Activated naive CD8-positive, alpha-beta T cell treated with anti-CD3 and anti-CD28 coated beads, Interleukin-2, amount 50 U/mL, for 24 hours (primary cell): ENCODE data around the gene DIDO1.
"Not testable (repeated sequence)": the region's sequence is repeated elsewhere in the genome, so short reads cannot be mapped to it uniquely, and the experiment has no call there.

Experiments used
- ATAC-seq: fragments of 150-1000 bp; cut with Tn5 transposase; one replicate; pipeline ENCODE4 v1.10.0; 2021
- DNase-seq: peaks from one replicate; pipeline ENCODE4 v3.0.0; 2021
- H3K27ac Mint-ChIP-seq: one replicate; pipeline ENCODE4 v1.8.0; 2021; ENCODE audit warnings: mild to moderate bottlenecking, mixed read lengths
- H3K27me3 Mint-ChIP-seq: one replicate; pipeline ENCODE4 v1.8.0; 2021; ENCODE audit warnings: mixed read lengths
- H3K36me3 Mint-ChIP-seq: one replicate; pipeline ENCODE4 v1.8.0; 2021; ENCODE audit warnings: low read depth, mixed read lengths
- H3K4me1 Mint-ChIP-seq: one replicate; pipeline ENCODE4 v1.8.0; 2021; ENCODE audit warnings: mixed read lengths
- H3K4me3 Mint-ChIP-seq: one replicate; pipeline ENCODE4 v1.8.0; 2021; ENCODE audit warnings: mild to moderate bottlenecking, moderate library complexity, mixed read lengths
- H3K9me3 Mint-ChIP-seq: one replicate; pipeline ENCODE4 v1.8.0; 2021; ENCODE audit warnings: mixed read lengths

The DIDO1 gene

GRCh38 chr20:62933966-62934365 lies 7.7 kb upstream of the DIDO1 start:
- DNase-seq (no peak), ATAC-seq (no peak)
- Mint-ChIP-seq H3K9me3 (no peaks in the 10 kb centered on the region), H3K27ac (no peak overlapping the region), H3K4me1 (peaks cover 48% of the 10 kb centered on the region), H3K4me3 (no peak overlapping the region), H3K36me3 (peaks cover 17% of the 10 kb centered on the region), H3K27me3 (no peaks in the 10 kb centered on the region)

GRCh38 chr20:62931464-62931863 lies 5.2 kb upstream of the DIDO1 start:
- Mint-ChIP-seq H3K4me1 (peaks cover 57% of the 10 kb centered on the region), H3K27ac (peak overlapping the region; percentile 74), H3K36me3 (peaks cover 13% of the 10 kb centered on the region), H3K4me3 (no peak overlapping the region), H3K9me3 (no peaks in the 10 kb centered on the region), H3K27me3 (no peaks in the 10 kb centered on the region)
- DNase-seq (no peak), ATAC-seq (no peak)

GRCh38 chr20:62929051-62929538 lies 2.8 kb upstream of the DIDO1 start:
- Mint-ChIP-seq H3K9me3 (no peaks in the 10 kb centered on the region), H3K27me3 (no peaks in the 10 kb centered on the region), H3K27ac (peak overlapping the region; percentile 74), H3K4me3 (peak overlapping the region; percentile 83), H3K36me3 (peaks cover 17% of the 10 kb centered on the region), H3K4me1 (peaks cover 69% of the 10 kb centered on the region)
- peak; percentile 63 for DNase-seq
- peak; percentile 37 for ATAC-seq

GRCh38 chr20:62928246-62928939 lies 2.1 kb upstream of the DIDO1 start:
- H3K27ac Mint-ChIP-seq: peak overlapping the region; percentile 74
- H3K36me3 Mint-ChIP-seq: peaks cover 19% of the 10 kb centered on the region
- H3K27me3 Mint-ChIP-seq: no peaks in the 10 kb centered on the region
- H3K4me3 Mint-ChIP-seq: peak overlapping the region; percentile 83
- DNase-seq (no peak), ATAC-seq (no peak)
- H3K9me3 Mint-ChIP-seq: no peaks in the 10 kb centered on the region
- peaks cover 74% of the 10 kb centered on the region for H3K4me1 Mint-ChIP-seq

GRCh38 chr20:62927128-62927705 lies 912 bp upstream of the DIDO1 start:
- no peak for ATAC-seq
- Mint-ChIP-seq H3K9me3 (no peaks in the 10 kb centered on the region), H3K4me1 (peaks cover 78% of the 10 kb centered on the region), H3K27ac (peak overlapping the region; percentile 83), H3K36me3 (peaks cover 14% of the 10 kb centered on the region), H3K27me3 (no peaks in the 10 kb centered on the region), H3K4me3 (peak overlapping the region; percentile 83)
- DNase-seq: no peak

GRCh38 chr20:62925420-62926228 lies 681 bp downstream of the DIDO1 start:
- no peaks in the 10 kb centered on the region for H3K9me3 Mint-ChIP-seq
- DNase-seq (peak; percentile 57), ATAC-seq (no peak)
- peak overlapping the region; percentile 87 for H3K4me3 Mint-ChIP-seq
- peaks cover 14% of the 10 kb centered on the region for H3K36me3 Mint-ChIP-seq
- H3K27ac Mint-ChIP-seq: peak overlapping the region; percentile 86
- peaks cover 75% of the 10 kb centered on the region for H3K4me1 Mint-ChIP-seq
- no peaks in the 10 kb centered on the region for H3K27me3 Mint-ChIP-seq

- Mint-ChIP-seq H3K36me3 (peaks cover 14% of the 10 kb centered on the region), H3K27ac (peak overlapping the region; percentile 86), H3K4me1 (peaks cover 75% of the 10 kb centered on the region), H3K9me3 (no peaks in the 10 kb centered on the region), H3K27me3 (no peaks in the 10 kb centered on the region), H3K4me3 (peak overlapping the region; percentile 87)
- DNase-seq (no peak), ATAC-seq (no peak)
These were observed 1.3 kb downstream of the DIDO1 start for GRCh38 chr20:62925076-62925419.

GRCh38 chr20:62924442-62925075 lies 1.7 kb downstream of the DIDO1 start:
- Mint-ChIP-seq H3K27ac (peak overlapping the region; percentile 86), H3K27me3 (no peaks in the 10 kb centered on the region), H3K4me3 (peak overlapping the region; percentile 87), H3K9me3 (no peaks in the 10 kb centered on the region), H3K4me1 (peaks cover 75% of the 10 kb centered on the region), H3K36me3 (peaks cover 14% of the 10 kb centered on the region)
- DNase-seq (no peak), ATAC-seq (no peak)

GRCh38 chr20:62923669-62924441 lies 2.5 kb downstream of the DIDO1 start:
- Mint-ChIP-seq H3K27ac (peak overlapping the region; percentile 86), H3K36me3 (peaks cover 14% of the 10 kb centered on the region)
- DNase-seq: no peak

GRCh38 chr20:62923059-62923668 lies 3.1 kb downstream of the DIDO1 start:
- H3K4me1 Mint-ChIP-seq: peaks cover 80% of the 10 kb centered on the region
- H3K4me3 Mint-ChIP-seq: peak overlapping the region; percentile 68
- H3K27ac Mint-ChIP-seq: peak overlapping the region; percentile 86
- not testable (repeated sequence) for DNase-seq, H3K9me3 Mint-ChIP-seq, H3K27me3 Mint-ChIP-seq, ATAC-seq
- H3K36me3 Mint-ChIP-seq: peaks cover 11% of the 10 kb centered on the region

More at GRCh38 chr20:62923669-62924441, 2.5 kb downstream of the DIDO1 start:
- Mint-ChIP-seq H3K4me1 (peaks cover 80% of the 10 kb centered on the region), H3K27me3 (no peaks in the 10 kb centered on the region), H3K9me3 (no peaks in the 10 kb centered on the region), H3K4me3 (peak overlapping the region; percentile 87)
- no peak for ATAC-seq

GRCh38 chr20:62922451-62922921 lies 3.8 kb downstream of the DIDO1 start:
- Mint-ChIP-seq H3K9me3 (no peaks in the 10 kb centered on the region), H3K4me3 (peak overlapping the region; percentile 68), H3K27ac (peak overlapping the region; percentile 86), H3K27me3 (no peaks in the 10 kb centered on the region), H3K4me1 (peaks cover 80% of the 10 kb centered on the region), H3K36me3 (peaks cover 10% of the 10 kb centered on the region)
- DNase-seq (peak; percentile 40), ATAC-seq (peak; percentile 25)

GRCh38 chr20:62921119-62921687 lies 5.1 kb downstream of the DIDO1 start:
- Mint-ChIP-seq H3K36me3 (peaks cover 18% of the 10 kb centered on the region), H3K4me3 (peak overlapping the region; percentile 61), H3K27ac (peak overlapping the region; percentile 84), H3K9me3 (no peaks in the 10 kb centered on the region), H3K27me3 (no peaks in the 10 kb centered on the region), H3K4me1 (peaks cover 84% of the 10 kb centered on the region)
- DNase-seq: peak; percentile 75
- ATAC-seq: peak; percentile 86

- ATAC-seq (no peak), DNase-seq (no peak)
- peaks cover 92% of the 10 kb centered on the region for H3K4me1 Mint-ChIP-seq
- H3K4me3 Mint-ChIP-seq: peak overlapping the region; percentile 73
- peak overlapping the region; percentile 84 for H3K27ac Mint-ChIP-seq
- peaks cover 16% of the 10 kb centered on the region for H3K36me3 Mint-ChIP-seq
- H3K9me3 Mint-ChIP-seq: no peaks in the 10 kb centered on the region
- H3K27me3 Mint-ChIP-seq: no peaks in the 10 kb centered on the region
These were observed 6.2 kb downstream of the DIDO1 start for GRCh38 chr20:62920039-62920645.
